NAMALWA (cell line): ENCODE data around the gene NMNAT1.
"Not testable (repeated sequence)": the region's sequence is repeated elsewhere in the genome, so short reads cannot be mapped to it uniquely, and the experiment has no call there.

ENCODE experiments used
- DNase-seq: peaks from one replicate; pipeline ENCODE4 v3.0.0-alpha.2; 2015; ENCODE audit warnings: low spot score

NMNAT1 gene

GRCh38 chr1:9920606-9921005 lies 22.7 kb upstream of the NMNAT1 start:
- DNase-seq = no peak

- no peak for DNase-seq
These were observed 20.9 kb upstream of the NMNAT1 start for GRCh38 chr1:9922342-9922741.

GRCh38 chr1:9927259-9927658 lies 16.0 kb upstream of the NMNAT1 start:
- no peak for DNase-seq

GRCh38 chr1:9929431-9930385 lies 13.6 kb upstream of the NMNAT1 start:
- DNase-seq = no peak

- DNase-seq = peak; percentile 92
These were observed 806 bp upstream of the NMNAT1 start for GRCh38 chr1:9942399-9942938.

GRCh38 chr1:9946315-9946714 lies 3.0 kb downstream of the NMNAT1 start:
- DNase-seq = no peak

- no peak for DNase-seq
These were observed 14.5 kb downstream of the NMNAT1 start for GRCh38 chr1:9957726-9958125.

- no peak for DNase-seq
These were observed 16.7 kb downstream of the NMNAT1 start for GRCh38 chr1:9960011-9960410.

- peak; percentile 83 for DNase-seq
These were observed 17.7 kb downstream of the NMNAT1 start for GRCh38 chr1:9960706-9961562.

- no peak for DNase-seq
These were observed 41.0 kb downstream of the NMNAT1 start for GRCh38 chr1:9984253-9984652.

- no peak for DNase-seq
These were observed 41.7 kb downstream of the NMNAT1 start for GRCh38 chr1:9985001-9985400.

- no peak for DNase-seq
These were observed 46.5 kb downstream of the NMNAT1 start for GRCh38 chr1:9989773-9990172.

- no peak for DNase-seq
These were observed 47.7 kb downstream of the NMNAT1 start for GRCh38 chr1:9990944-9991343.

GRCh38 chr1:9992910-9993309 lies 49.6 kb downstream of the NMNAT1 start:
- DNase-seq = no peak

GRCh38 chr1:9993561-9994075 lies 50.3 kb downstream of the NMNAT1 start:
- DNase-seq = no peak

GRCh38 chr1:9996624-9997582 lies 53.6 kb downstream of the NMNAT1 start, which contains the start of gene RBP7:
RBP7 (plus strand) TSS chr1:9997228; CDS start chr1:9997259, 31 bp downstream.
- DNase-seq = no peak

GRCh38 chr1:10001016-10001665 lies 57.9 kb downstream of the NMNAT1 start:
- no peak for DNase-seq

GRCh38 chr1:10005248-10005647 lies 62.0 kb downstream of the NMNAT1 start:
- DNase-seq = not testable (repeated sequence)

- DNase-seq = no peak
These were observed 63.9 kb downstream of the NMNAT1 start for GRCh38 chr1:10007169-10007568.

- no peak for DNase-seq
These were observed 70.7 kb downstream of the NMNAT1 start for GRCh38 chr1:10014016-10014415.

GRCh38 chr1:10019561-10019960 lies 76.3 kb downstream of the NMNAT1 start:
- no peak for DNase-seq
